ENCODE measurements around the gene THOC2.
"Not testable (repeated sequence)": the region's sequence is repeated elsewhere in the genome, so short reads cannot be mapped to it uniquely, and the experiment has no call there.

DNA sequence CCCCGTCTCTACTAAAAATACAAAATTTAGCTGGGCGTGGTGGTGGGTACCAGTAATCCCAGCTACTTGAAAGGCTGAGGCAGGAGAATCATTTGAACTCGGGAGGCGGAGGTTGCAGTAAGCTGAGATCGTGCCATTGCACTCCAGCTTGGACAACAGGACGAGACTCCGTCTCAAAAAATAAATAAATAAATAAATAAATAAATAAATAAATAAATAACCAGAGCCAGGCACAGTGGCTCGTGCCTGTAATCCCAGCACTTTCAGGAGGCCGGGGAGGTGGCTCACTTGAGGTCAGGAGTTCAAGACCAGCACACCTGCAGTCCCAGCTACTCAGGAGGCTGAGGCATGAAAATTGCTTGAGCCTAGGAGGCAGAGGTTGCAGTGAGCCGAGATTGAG lies 48.9 kb upstream of the THOC2 start:
- TF ChIP-seq, protein P1, sequence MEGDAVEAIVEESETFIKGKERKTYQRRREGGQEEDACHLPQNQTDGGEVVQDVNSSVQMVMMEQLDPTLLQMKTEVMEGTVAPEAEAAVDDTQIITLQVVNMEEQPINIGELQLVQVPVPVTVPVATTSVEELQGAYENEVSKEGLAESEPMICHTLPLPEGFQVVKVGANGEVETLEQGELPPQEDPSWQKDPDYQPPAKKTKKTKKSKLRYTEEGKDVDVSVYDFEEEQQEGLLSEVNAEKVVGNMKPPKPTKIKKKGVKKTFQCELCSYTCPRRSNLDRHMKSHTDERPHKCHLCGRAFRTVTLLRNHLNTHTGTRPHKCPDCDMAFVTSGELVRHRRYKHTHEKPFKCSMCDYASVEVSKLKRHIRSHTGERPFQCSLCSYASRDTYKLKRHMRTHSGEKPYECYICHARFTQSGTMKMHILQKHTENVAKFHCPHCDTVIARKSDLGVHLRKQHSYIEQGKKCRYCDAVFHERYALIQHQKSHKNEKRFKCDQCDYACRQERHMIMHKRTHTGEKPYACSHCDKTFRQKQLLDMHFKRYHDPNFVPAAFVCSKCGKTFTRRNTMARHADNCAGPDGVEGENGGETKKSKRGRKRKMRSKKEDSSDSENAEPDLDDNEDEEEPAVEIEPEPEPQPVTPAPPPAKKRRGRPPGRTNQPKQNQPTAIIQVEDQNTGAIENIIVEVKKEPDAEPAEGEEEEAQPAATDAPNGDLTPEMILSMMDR (conservative IDR thresholded peaks at IDR 0.05), result not testable (repeated sequence)
- not testable (repeated sequence) for TF ChIP-seq ZFX (IDR thresholded peaks at IDR 0.05)
